Breast epithelium (tissue), 3 donors: ENCODE results near the gene WLS.
"Not testable (repeated sequence)": the region's sequence is repeated elsewhere in the genome, so short reads cannot be mapped to it uniquely, and the experiment has no call there.

Experiments
- CTCF ChIP-seq, 3 donors: fragments of 450-650 bp; IDR thresholded peaks; one replicate each; pipeline ENCODE4 v1.5.1; 2016 to 2017; ENCODE audit warnings: antibody characterized with exemption in 3 of 3, mild to moderate bottlenecking in 3 of 3, moderate library complexity in 3 of 3
- POLR2A ChIP-seq: fragments of 450-650 bp; IDR thresholded peaks from one replicate; pipeline ENCODE4 v1.6.1; 2016; ENCODE audit warnings: antibody characterized with exemption, mild to moderate bottlenecking, moderate library complexity
- POLR2AphosphoS5 ChIP-seq, 3 donors: sonication (generic); formaldehyde crosslinking; IDR thresholded peaks; one replicate each; pipeline ENCODE4 v1.6.1; 2017; ENCODE audit warnings: antibody characterized with exemption in 3 of 3

- TF ChIP-seq POLR2AphosphoS5 (IDR thresholded peaks at IDR 0.05); CTCF (IDR thresholded peaks at IDR 0.05); POLR2A: not testable (repeated sequence)
Observed at GRCh38 chr1:68256824-68257223, 24.5 kb upstream of the WLS start.
